ENCODE results near the gene WDR37. TPM values are rescaled to one million over a fixed set of nuclear protein-coding genes. Genes with fewer than 3 reads are reported as not detected.
"Not testable (repeated sequence)": the region's sequence is repeated elsewhere in the genome, so short reads cannot be mapped to it uniquely, and the experiment has no call there.

WDR37 gene
- total RNA-seq, 1 experiment from 2014 or later = 9.6 TPM

GRCh38 chr10:1117651-1118050 is 61.5 kb downstream of the WDR37 start:
- CTCF ChIA-PET = no interaction called here
- no peak for ATAC-seq
- Histone ChIP-seq H3K27ac (ENCODE audit: low read length) (no peak overlapping the region), H3K4me3 (ENCODE audit: low read depth in 2 of 2, low read length in 2 of 2) (no peak overlapping the region), H3K4me1 (ENCODE audit: control insufficient read depth, insufficient read depth, low read length) (no peaks in the 10 kb centered on the region), H3K27me3 (ENCODE audit: control insufficient read depth, insufficient read depth, low read length) (no peaks in the 10 kb centered on the region), H3K9me3 (ENCODE audit: control insufficient read depth, insufficient read depth, low read depth, low read length) (no peaks in the 10 kb centered on the region), H3K36me3 (ENCODE audit: control insufficient read depth, insufficient read depth, low read length) (no peaks in the 10 kb centered on the region)
- DNase-seq (ENCODE audit: low read depth, low spot score) = no peak
- TF ChIP-seq, protein P1, sequence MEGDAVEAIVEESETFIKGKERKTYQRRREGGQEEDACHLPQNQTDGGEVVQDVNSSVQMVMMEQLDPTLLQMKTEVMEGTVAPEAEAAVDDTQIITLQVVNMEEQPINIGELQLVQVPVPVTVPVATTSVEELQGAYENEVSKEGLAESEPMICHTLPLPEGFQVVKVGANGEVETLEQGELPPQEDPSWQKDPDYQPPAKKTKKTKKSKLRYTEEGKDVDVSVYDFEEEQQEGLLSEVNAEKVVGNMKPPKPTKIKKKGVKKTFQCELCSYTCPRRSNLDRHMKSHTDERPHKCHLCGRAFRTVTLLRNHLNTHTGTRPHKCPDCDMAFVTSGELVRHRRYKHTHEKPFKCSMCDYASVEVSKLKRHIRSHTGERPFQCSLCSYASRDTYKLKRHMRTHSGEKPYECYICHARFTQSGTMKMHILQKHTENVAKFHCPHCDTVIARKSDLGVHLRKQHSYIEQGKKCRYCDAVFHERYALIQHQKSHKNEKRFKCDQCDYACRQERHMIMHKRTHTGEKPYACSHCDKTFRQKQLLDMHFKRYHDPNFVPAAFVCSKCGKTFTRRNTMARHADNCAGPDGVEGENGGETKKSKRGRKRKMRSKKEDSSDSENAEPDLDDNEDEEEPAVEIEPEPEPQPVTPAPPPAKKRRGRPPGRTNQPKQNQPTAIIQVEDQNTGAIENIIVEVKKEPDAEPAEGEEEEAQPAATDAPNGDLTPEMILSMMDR (IDR thresholded peaks at IDR 0.05) = no peak
- TF ChIP-seq REST (IDR thresholded peaks at IDR 0.05; ENCODE audit: insufficient read depth in 1 of 2, low read depth in 2 of 2, low read length in 1 of 2) = no peak
- TF ChIP-seq POLR2AphosphoS5 (IDR thresholded peaks at IDR 0.05; ENCODE audit: low read depth, low read length) = no peak
- in situ Hi-C loops (cut with HindIII; ENCODE audit: low pct_unique_long_range_greater_than_20kb, low sequenced_read_pairs) (no loop called here), intact Hi-C loops (cut with micrococcal nuclease; ENCODE audit: unreplicated experiment) (no loop called here)
- POLR2A ChIA-PET = no interaction called here
- BruUV-seq (replicated peaks) = no TSS peak

DNA sequence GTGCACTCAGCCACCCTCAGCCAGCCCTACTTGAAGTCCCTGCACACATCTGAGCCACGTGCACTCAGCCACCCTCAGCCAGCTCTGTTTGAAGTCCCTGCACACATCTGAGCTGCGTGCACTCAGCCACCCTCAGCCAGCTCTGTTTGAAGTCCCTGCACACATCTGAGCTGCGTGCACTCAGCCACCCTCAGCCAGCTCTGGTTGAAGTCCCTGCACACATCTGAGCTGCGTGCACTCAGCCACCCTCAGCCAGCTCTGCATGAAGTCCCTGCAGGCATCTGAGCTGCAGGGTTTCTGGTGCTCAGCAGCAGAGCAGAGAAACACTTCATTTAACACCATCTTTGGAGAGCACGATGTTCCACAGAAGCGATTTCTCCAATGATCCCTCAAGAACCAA is 62.1 kb downstream of the WDR37 start:
- DNase-seq (ENCODE audit: low read depth, low spot score); CTCF ChIA-PET; H3K27me3 ChIP-seq (ENCODE audit: control insufficient read depth, insufficient read depth, low read length); H3K4me1 ChIP-seq (ENCODE audit: control insufficient read depth, insufficient read depth, low read length); intact Hi-C loops (cut with micrococcal nuclease; ENCODE audit: unreplicated experiment); POLR2A ChIA-PET; H3K4me3 ChIP-seq (ENCODE audit: low read depth in 2 of 2, low read length in 2 of 2); H3K36me3 ChIP-seq (ENCODE audit: control insufficient read depth, insufficient read depth, low read length); ATAC-seq; H3K27ac ChIP-seq (ENCODE audit: low read length); in situ Hi-C loops (cut with HindIII; ENCODE audit: low pct_unique_long_range_greater_than_20kb, low sequenced_read_pairs); H3K9me3 ChIP-seq (ENCODE audit: control insufficient read depth, insufficient read depth, low read depth, low read length); BruUV-seq (replicated peaks): not testable (repeated sequence)

DNA sequence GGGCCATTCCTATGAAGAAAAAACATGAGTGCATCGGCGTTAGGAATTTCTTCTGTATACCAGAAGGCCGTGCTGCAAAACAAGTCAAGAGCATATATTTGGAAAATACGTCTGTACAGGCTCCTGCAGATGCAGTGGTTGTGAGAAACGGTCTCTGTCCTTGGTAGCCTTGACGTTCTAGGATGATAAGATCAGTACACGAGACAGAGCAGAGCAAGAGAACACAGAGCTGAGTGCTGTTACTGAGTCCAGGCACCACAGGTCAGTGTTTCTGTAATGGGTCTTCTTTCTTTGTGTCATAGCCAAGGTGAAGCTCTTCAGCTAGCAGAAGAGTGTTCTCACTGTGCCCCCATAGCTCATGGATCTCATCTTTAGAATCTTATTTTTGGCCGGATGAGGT is 62.8 kb downstream of the WDR37 start:
- DNase-seq (ENCODE audit: low read depth, low spot score) = no peak
- H3K27ac ChIP-seq (ENCODE audit: low read length) = no peak overlapping the region
- no peak overlapping the region for H3K4me3 ChIP-seq (ENCODE audit: low read depth in 2 of 2, low read length in 2 of 2)
- H3K9me3 ChIP-seq (ENCODE audit: control insufficient read depth, insufficient read depth, low read depth, low read length) = no peaks in the 10 kb centered on the region
- H3K36me3 ChIP-seq (ENCODE audit: control insufficient read depth, insufficient read depth, low read length) = no peaks in the 10 kb centered on the region
- ChIA-PET CTCF (no interaction called here), POLR2A (no interaction called here)
- BruUV-seq (replicated peaks) = no TSS peak
- no peaks in the 10 kb centered on the region for H3K4me1 ChIP-seq (ENCODE audit: control insufficient read depth, insufficient read depth, low read length)
- intact Hi-C loops (cut with micrococcal nuclease; ENCODE audit: unreplicated experiment) = no loop called here
- no peak for ATAC-seq
- H3K27me3 ChIP-seq (ENCODE audit: control insufficient read depth, insufficient read depth, low read length) = no peaks in the 10 kb centered on the region
- in situ Hi-C loops (cut with HindIII; ENCODE audit: low pct_unique_long_range_greater_than_20kb, low sequenced_read_pairs) = no loop called here
- TF ChIP-seq SIN3A (IDR thresholded peaks at IDR 0.05; ENCODE audit: borderline replicate concordance, insufficient read depth, low read depth, low read length) = no peak
- TF ChIP-seq TCF7L2 (IDR thresholded peaks at IDR 0.05; ENCODE audit: low read depth, low read length) = no peak
- TF ChIP-seq POLR2AphosphoS5 (IDR thresholded peaks at IDR 0.05; ENCODE audit: low read depth, low read length) = no peak
- TF ChIP-seq, protein P1 (IDR thresholded peaks at IDR 0.05) = no peak
- TF ChIP-seq REST (IDR thresholded peaks at IDR 0.05; ENCODE audit: insufficient read depth in 1 of 2, low read depth in 2 of 2, low read length in 1 of 2) = no peak
